Tongue (tissue), 1 donor: ENCODE results near the gene MAN2B2. TPM values are rescaled to one million over a fixed set of nuclear protein-coding genes. Genes with fewer than 3 reads are reported as not detected.

ENCODE experiments used
- total RNA-seq: library from RNA; depleted of rRNA; stranded (reverse); fragments of >200 nt; gene quantifications from one replicate; pipeline ENCODE4 v1.2.3, GENCODE V29; 2014

Gene MAN2B2
- total RNA-seq, 1 donor from 2014 or later = 8.4 TPM

Other genes starting within 250 kb of the MAN2B2 start
- gene PPP2R2C, start 102.6 kb upstream of the MAN2B2 start, total RNA-seq = 8.8 TPM
- gene MRFAP1, start 65.5 kb downstream of the MAN2B2 start, total RNA-seq = 136 TPM
- gene S100P, start 118.7 kb downstream of the MAN2B2 start, total RNA-seq = 1.7 TPM
- gene MRFAP1L1, start 134.7 kb downstream of the MAN2B2 start, total RNA-seq = 66.4 TPM
- gene BLOC1S4, start 141.0 kb downstream of the MAN2B2 start, total RNA-seq = 17.1 TPM
- gene KIAA0232, start 207.5 kb downstream of the MAN2B2 start, total RNA-seq = 56.2 TPM